Activated effector memory CD4-positive, alpha-beta T cell treated with Interleukin-2 at 50 U/mL for 16 hours (primary cell): Measurements from ENCODE around the gene ELOA.
"Not testable (repeated sequence)": the region's sequence is repeated elsewhere in the genome, so short reads cannot be mapped to it uniquely, and the experiment has no call there.

Source experiments
- DNase-seq: peaks from one replicate; pipeline ENCODE4 v3.0.0-alpha.2; 2020

ELOA gene

GRCh38 chr1:23743287-23744152 is at the start of gene ELOA:
Gene ELOA (plus strand): TSS chr1:23743471. CDS start chr1:23743504, 33 bp downstream.
- DNase-seq: peak; percentile 71

GRCh38 chr1:23693599-23693998 is 49.7 kb upstream of the ELOA start:
- no peak for DNase-seq

- DNase-seq: no peak
These were observed 48.9 kb upstream of the ELOA start for GRCh38 chr1:23694371-23694770.

- no peak for DNase-seq
These were observed 47.6 kb upstream of the ELOA start for GRCh38 chr1:23695667-23696066.

- DNase-seq: no peak
These were observed 46.8 kb upstream of the ELOA start for GRCh38 chr1:23696335-23696989.

- no peak for DNase-seq
These were observed 44.8 kb upstream of the ELOA start for GRCh38 chr1:23698466-23698865.

GRCh38 chr1:23699280-23700179 is 43.7 kb upstream of the ELOA start:
- no peak for DNase-seq

GRCh38 chr1:23701310-23701709 is 42.0 kb upstream of the ELOA start:
- no peak for DNase-seq

GRCh38 chr1:23701996-23702395 is 41.3 kb upstream of the ELOA start:
- DNase-seq: no peak

- no peak for DNase-seq
These were observed 38.3 kb upstream of the ELOA start for GRCh38 chr1:23704834-23705495.

GRCh38 chr1:23709229-23709628 is 34.0 kb upstream of the ELOA start:
- DNase-seq: no peak

GRCh38 chr1:23718482-23718881 is 24.8 kb upstream of the ELOA start:
- no peak for DNase-seq

GRCh38 chr1:23719162-23719820 is 24.0 kb upstream of the ELOA start:
- no peak for DNase-seq

GRCh38 chr1:23720256-23720995 is 22.8 kb upstream of the ELOA start:
- peak; percentile 1 for DNase-seq

GRCh38 chr1:23722652-23723051 is 20.6 kb upstream of the ELOA start:
- DNase-seq: no peak

- DNase-seq: no peak
These were observed 16.6 kb upstream of the ELOA start for GRCh38 chr1:23726686-23727085.

GRCh38 chr1:23727362-23727811 is 15.9 kb upstream of the ELOA start:
- DNase-seq: no peak

- DNase-seq: no peak
These were observed 10.7 kb upstream of the ELOA start for GRCh38 chr1:23732363-23733224.

GRCh38 chr1:23733281-23733680 is 10.0 kb upstream of the ELOA start:
- DNase-seq: not testable (repeated sequence)

- DNase-seq: no peak
These were observed 6.7 kb upstream of the ELOA start for GRCh38 chr1:23736437-23737134.
